ENCODE results near the gene GMPPA.
A peak's percentile ranks its signal among the peaks of the same experiment; 100 is the strongest.

Gene GMPPA

DNA sequence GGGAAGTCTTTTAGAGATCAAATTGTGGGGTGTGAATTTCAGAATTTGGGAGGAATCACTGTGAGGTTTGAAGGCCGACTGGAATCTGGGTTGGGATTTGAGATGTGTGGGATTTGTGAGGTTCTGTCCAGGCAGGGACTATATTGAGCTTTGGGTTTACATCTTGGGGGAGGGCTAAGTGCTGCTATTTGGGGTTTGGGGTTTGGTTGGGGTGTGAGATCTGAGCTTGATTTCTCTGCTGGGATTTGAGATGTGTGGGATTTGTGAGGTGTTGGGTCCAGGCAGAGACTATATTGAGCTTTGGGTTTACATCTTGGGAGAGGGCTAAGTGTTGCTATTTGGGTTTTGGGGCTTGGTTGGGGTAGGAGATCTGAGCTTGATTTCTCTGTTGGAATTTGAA, 864 bp downstream of the GMPPA start:
- Histone ChIP-seq H3K27ac (peak overlapping the region; percentile 75), H3K27me3 (ENCODE audit: insufficient read depth, low read depth, severe bottlenecking) (no peaks in the 10 kb centered on the region), H3K9me3 (ENCODE audit: severe bottlenecking) (no peaks in the 10 kb centered on the region), H3K36me3 (peaks cover 4% of the 10 kb centered on the region), H3K4me3 (ENCODE audit: low read depth, low read length) (peak overlapping the region; percentile 66)
- no peak for DNase-seq
- TF ChIP-seq, protein P1, sequence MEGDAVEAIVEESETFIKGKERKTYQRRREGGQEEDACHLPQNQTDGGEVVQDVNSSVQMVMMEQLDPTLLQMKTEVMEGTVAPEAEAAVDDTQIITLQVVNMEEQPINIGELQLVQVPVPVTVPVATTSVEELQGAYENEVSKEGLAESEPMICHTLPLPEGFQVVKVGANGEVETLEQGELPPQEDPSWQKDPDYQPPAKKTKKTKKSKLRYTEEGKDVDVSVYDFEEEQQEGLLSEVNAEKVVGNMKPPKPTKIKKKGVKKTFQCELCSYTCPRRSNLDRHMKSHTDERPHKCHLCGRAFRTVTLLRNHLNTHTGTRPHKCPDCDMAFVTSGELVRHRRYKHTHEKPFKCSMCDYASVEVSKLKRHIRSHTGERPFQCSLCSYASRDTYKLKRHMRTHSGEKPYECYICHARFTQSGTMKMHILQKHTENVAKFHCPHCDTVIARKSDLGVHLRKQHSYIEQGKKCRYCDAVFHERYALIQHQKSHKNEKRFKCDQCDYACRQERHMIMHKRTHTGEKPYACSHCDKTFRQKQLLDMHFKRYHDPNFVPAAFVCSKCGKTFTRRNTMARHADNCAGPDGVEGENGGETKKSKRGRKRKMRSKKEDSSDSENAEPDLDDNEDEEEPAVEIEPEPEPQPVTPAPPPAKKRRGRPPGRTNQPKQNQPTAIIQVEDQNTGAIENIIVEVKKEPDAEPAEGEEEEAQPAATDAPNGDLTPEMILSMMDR (IDR thresholded peaks at IDR 0.05; ENCODE audit: low read depth, low read length): no peak

DNA sequence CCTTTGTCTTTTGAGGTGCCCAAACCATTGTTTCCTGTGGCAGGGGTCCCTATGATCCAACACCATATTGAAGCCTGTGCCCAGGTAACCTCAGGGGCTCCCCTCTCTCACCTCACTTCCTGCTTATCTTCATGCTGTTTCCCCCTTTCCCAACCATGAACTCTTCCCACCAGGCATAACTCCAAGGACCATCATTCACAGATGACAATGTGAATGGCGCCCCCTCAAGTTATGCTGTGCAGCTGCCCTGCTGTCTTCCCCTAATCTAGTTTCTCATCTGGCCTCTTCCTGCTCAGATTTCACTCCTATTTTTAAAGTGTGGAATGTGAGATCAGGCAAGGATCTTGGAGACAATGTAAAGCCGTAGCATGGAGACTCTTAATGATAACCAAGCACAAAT, 1.4 kb downstream of the GMPPA start:
- Histone ChIP-seq H3K9me3 (ENCODE audit: severe bottlenecking) (no peaks in the 10 kb centered on the region), H3K27ac (peak overlapping the region; percentile 52), H3K27me3 (ENCODE audit: insufficient read depth, low read depth, severe bottlenecking) (no peaks in the 10 kb centered on the region), H3K36me3 (peaks cover 4% of the 10 kb centered on the region), H3K4me3 (ENCODE audit: low read depth, low read length) (no peak overlapping the region)
- TF ChIP-seq, protein P1 (IDR thresholded peaks at IDR 0.05; ENCODE audit: low read depth, low read length): peak; percentile 46
- DNase-seq: peak; percentile 38

DNA sequence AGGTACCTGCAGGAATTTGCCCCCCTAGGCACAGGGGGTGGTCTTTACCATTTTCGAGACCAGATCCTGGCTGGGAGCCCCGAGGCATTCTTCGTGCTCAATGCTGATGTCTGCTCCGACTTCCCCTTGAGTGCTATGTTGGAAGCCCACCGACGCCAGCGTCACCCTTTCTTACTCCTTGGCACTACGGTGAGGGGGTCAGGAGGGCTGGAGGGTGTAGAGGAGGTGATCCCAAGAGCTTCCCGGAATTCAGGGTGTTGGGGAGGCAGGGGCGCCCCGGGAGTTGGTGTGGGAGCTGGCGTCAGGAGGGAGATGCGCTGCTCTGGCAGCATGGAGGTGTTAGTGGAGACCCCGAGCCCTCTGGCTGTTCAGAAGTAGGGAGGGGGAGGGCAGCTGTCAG, 3.2 kb downstream of the GMPPA start:
- DNase-seq: no peak
- TF ChIP-seq, protein P1 (IDR thresholded peaks at IDR 0.05; ENCODE audit: low read depth, low read length): no peak
- peaks cover 14% of the 10 kb centered on the region for H3K36me3 ChIP-seq
- H3K27me3 ChIP-seq (ENCODE audit: insufficient read depth, low read depth, severe bottlenecking): no peaks in the 10 kb centered on the region
- H3K4me3 ChIP-seq (ENCODE audit: low read depth, low read length): no peak overlapping the region
- H3K9me3 ChIP-seq (ENCODE audit: severe bottlenecking): no peaks in the 10 kb centered on the region
- H3K27ac ChIP-seq: peak overlapping the region; percentile 30

DNA sequence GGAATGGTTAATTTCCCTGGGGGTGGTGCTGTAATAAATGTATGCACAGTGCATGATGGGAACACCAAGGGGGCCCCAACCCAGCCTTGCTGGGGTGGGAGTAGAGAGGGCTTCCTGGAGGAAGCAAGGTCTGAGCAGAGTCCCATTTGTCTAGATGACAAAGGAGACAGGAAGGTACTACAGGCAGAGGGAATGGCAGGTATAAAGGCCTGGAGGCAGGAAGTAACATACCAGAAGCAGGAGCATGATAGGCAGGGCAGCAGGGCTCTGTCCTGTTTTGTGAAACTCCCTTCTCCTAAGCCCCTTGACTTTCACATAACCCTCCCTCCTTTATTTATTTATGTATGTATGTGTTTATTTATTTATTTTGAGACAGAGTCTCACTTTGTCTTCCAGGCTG, 3.9 kb downstream of the GMPPA start:
- Histone ChIP-seq H3K36me3 (peaks cover 14% of the 10 kb centered on the region), H3K4me3 (ENCODE audit: low read depth, low read length) (no peak overlapping the region), H3K9me3 (ENCODE audit: severe bottlenecking) (no peaks in the 10 kb centered on the region), H3K27me3 (ENCODE audit: insufficient read depth, low read depth, severe bottlenecking) (no peaks in the 10 kb centered on the region), H3K27ac (peak overlapping the region; percentile 30)
- DNase-seq: no peak
- TF ChIP-seq, protein P1 (IDR thresholded peaks at IDR 0.05; ENCODE audit: low read depth, low read length): no peak

DNA sequence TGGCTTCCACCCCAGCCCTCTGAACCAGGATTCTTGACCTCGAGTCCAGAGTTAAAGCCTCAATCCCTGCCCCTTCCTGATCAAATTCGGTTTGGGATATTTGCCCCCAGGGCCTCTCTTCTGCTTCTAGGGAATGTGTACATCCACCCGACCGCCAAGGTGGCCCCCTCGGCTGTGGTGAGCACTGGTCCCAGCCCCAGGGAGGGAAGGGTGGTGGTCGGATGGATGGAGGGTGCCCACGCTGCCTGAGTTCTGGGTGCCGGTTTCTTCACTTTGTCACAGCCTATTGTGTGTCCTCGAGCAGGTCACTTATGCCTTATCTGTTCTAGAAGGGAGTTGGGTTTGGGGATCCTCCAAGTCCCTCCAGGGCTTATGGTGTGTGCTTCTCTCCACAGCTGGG, 6.9 kb downstream of the GMPPA start:
- Histone ChIP-seq H3K36me3 (peaks cover 14% of the 10 kb centered on the region), H3K4me3 (ENCODE audit: low read depth, low read length) (no peak overlapping the region), H3K27me3 (ENCODE audit: insufficient read depth, low read depth, severe bottlenecking) (no peaks in the 10 kb centered on the region), H3K9me3 (ENCODE audit: severe bottlenecking) (no peaks in the 10 kb centered on the region), H3K27ac (no peak overlapping the region; the same call in 1 of the 2 replicates)
- TF ChIP-seq, protein P1 (IDR thresholded peaks at IDR 0.05; ENCODE audit: low read depth, low read length): no peak
- DNase-seq: no peak

DNA sequence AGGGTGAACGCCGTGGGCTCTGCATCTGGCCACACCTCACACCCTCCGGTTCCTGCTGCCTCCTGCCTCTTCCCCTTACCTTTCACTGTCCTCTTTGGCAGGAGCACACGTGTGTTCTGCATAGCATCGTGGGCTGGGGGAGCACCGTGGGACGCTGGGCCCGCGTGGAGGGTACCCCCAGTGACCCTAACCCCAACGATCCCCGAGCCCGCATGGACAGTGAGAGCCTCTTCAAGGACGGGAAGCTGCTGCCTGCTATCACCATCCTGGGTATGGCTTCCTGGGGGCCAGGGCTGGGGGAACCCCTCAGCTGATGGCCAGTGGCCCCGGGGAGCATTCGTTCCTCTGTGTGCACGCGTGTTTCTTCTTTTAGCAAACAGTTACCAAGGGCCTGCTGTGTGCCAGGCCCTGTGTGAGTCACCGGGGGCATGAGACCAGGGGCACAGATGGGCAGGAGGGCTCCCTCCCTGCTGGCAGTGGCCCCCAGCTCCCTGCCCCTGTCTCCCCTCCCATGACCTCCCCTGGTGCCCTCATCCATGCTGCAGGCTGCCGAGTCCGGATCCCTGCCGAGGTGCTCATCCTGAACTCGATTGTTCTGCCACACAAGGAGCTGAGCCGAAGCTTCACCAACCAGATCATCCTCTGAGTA, 7.6 kb downstream of the GMPPA start:
- peak; percentile 38 for DNase-seq
- H3K27me3 ChIP-seq (ENCODE audit: insufficient read depth, low read depth, severe bottlenecking): no peaks in the 10 kb centered on the region
- H3K27ac ChIP-seq: peak overlapping the region; percentile 90
- no peak overlapping the region for H3K4me3 ChIP-seq (ENCODE audit: low read depth, low read length)
- peaks cover 14% of the 10 kb centered on the region for H3K36me3 ChIP-seq
- no peaks in the 10 kb centered on the region for H3K9me3 ChIP-seq (ENCODE audit: severe bottlenecking)
- TF ChIP-seq, protein P1 (IDR thresholded peaks at IDR 0.05; ENCODE audit: low read depth, low read length): no peak

Data from WERI-Rb-1 (cell line).